ENCODE measurements around the gene SCUBE1.

GRCh38 chr22:43293259-43293654, 49.9 kb downstream of the SCUBE1 start:
- TF ChIP-seq POLR2AphosphoS5 (IDR thresholded peaks at IDR 0.05) (peak in 2 of 3 donors; percentile 12 to 18), CTCF (IDR thresholded peaks at IDR 0.05) (no peak), POLR2A (IDR thresholded peaks at IDR 0.05) (no peak)
